ENCODE measurements around the gene FMO5.
"Not testable (repeated sequence)": the region's sequence is repeated elsewhere in the genome, so short reads cannot be mapped to it uniquely, and the experiment has no call there.

FMO5 gene

DNA sequence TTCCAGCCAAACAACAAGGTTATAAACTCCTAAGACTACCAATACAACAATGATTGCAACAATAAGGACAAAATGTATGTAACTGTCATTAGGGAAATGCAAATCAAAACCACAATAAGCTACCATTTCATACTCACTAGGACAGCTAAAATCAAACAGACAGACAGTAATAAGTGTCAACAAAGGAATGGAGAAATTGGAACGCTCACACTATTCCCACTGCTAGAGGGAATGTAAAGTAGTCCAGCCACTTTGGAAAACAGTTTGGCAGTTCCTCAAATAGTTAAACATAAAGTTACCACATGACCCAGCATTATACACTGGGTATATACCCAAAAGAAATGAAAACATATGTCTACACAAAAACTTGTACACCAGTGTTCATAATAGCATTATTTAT is 62.1 kb downstream of the FMO5 start:
- peaks cover 32% of the 10 kb centered on the region for H3K36me3 ChIP-seq
- no peak for DNase-seq

GRCh38 chr1:147162093-147162492 is 63.0 kb downstream of the FMO5 start:
- no peak overlapping the region for H3K4me3 ChIP-seq (ENCODE audit: low read depth, low read length)
- TF ChIP-seq, protein P1, sequence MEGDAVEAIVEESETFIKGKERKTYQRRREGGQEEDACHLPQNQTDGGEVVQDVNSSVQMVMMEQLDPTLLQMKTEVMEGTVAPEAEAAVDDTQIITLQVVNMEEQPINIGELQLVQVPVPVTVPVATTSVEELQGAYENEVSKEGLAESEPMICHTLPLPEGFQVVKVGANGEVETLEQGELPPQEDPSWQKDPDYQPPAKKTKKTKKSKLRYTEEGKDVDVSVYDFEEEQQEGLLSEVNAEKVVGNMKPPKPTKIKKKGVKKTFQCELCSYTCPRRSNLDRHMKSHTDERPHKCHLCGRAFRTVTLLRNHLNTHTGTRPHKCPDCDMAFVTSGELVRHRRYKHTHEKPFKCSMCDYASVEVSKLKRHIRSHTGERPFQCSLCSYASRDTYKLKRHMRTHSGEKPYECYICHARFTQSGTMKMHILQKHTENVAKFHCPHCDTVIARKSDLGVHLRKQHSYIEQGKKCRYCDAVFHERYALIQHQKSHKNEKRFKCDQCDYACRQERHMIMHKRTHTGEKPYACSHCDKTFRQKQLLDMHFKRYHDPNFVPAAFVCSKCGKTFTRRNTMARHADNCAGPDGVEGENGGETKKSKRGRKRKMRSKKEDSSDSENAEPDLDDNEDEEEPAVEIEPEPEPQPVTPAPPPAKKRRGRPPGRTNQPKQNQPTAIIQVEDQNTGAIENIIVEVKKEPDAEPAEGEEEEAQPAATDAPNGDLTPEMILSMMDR (IDR thresholded peaks at IDR 0.05; ENCODE audit: low read depth, low read length): no peak
- H3K27me3 ChIP-seq: no peaks in the 10 kb centered on the region
- no peaks in the 10 kb centered on the region for H3K4me1 ChIP-seq
- DNase-seq: no peak
- peaks cover 38% of the 10 kb centered on the region for H3K36me3 ChIP-seq
- no peaks in the 10 kb centered on the region for H3K9me3 ChIP-seq

More for the DNA sequence above, 62.1 kb downstream of the FMO5 start:
- TF ChIP-seq, protein P1 (IDR thresholded peaks at IDR 0.05; ENCODE audit: low read depth, low read length): no peak
- Histone ChIP-seq H3K27me3 (no peaks in the 10 kb centered on the region), H3K9me3 (no peaks in the 10 kb centered on the region), H3K4me1 (no peaks in the 10 kb centered on the region), H3K4me3 (ENCODE audit: low read depth, low read length) (no peak overlapping the region)

GRCh38 chr1:147157116-147157515 is 68.0 kb downstream of the FMO5 start:
- not testable (repeated sequence) for H3K9me3 ChIP-seq

DNA sequence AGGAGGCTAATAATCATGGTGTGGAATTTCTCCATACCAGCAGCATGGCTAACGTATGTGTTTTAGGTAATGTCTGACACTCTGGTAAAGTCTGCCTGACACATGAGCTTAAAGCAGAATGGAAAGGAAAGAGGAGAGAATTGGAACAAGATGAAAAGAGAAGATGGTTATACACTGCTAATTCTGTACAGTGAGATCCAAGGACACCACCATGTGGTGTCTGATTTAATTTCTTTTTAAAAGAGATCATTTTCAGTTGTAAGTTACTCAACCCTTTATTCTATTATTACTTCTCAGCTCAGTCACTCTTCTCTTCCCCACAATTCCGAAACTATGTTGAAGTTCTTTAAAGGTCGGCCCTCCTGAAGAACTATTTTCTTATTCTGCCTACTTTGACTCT is 68.5 kb downstream of the FMO5 start:
- TF ChIP-seq, protein P1 (IDR thresholded peaks at IDR 0.05; ENCODE audit: low read depth, low read length): no peak
- Histone ChIP-seq H3K36me3 (peaks cover 26% of the 10 kb centered on the region), H3K9me3 (no peaks in the 10 kb centered on the region), H3K4me3 (ENCODE audit: low read depth, low read length) (no peak overlapping the region), H3K4me1 (no peaks in the 10 kb centered on the region), H3K27me3 (no peaks in the 10 kb centered on the region)
- DNase-seq: no peak

More at GRCh38 chr1:147157116-147157515, 68.0 kb downstream of the FMO5 start:
- not testable (repeated sequence) for H3K27me3 ChIP-seq; H3K4me3 ChIP-seq (ENCODE audit: low read depth, low read length); DNase-seq; H3K4me1 ChIP-seq
- peaks cover 26% of the 10 kb centered on the region for H3K36me3 ChIP-seq

GRCh38 chr1:147152772-147153171 is 72.4 kb downstream of the FMO5 start:
- peaks cover 5% of the 10 kb centered on the region; the same call in 1 of the 2 replicates for H3K27me3 ChIP-seq
- no peaks in the 10 kb centered on the region for H3K4me1 ChIP-seq
- TF ChIP-seq, protein P1 (IDR thresholded peaks at IDR 0.05; ENCODE audit: low read depth, low read length): no peak
- peaks cover 5% of the 10 kb centered on the region; the same call in 1 of the 2 replicates for H3K36me3 ChIP-seq
- H3K9me3 ChIP-seq: no peaks in the 10 kb centered on the region
- DNase-seq: no peak
- no peak overlapping the region for H3K4me3 ChIP-seq (ENCODE audit: low read depth, low read length)

- no peak for DNase-seq
- no peaks in the 10 kb centered on the region for H3K4me1 ChIP-seq
These were observed 73.9 kb downstream of the FMO5 start for GRCh38 chr1:147151244-147151643.

More at GRCh38 chr1:147151244-147151643, 73.9 kb downstream of the FMO5 start:
- Histone ChIP-seq H3K9me3 (no peaks in the 10 kb centered on the region), H3K36me3 (no peaks in the 10 kb centered on the region), H3K4me3 (ENCODE audit: low read depth, low read length) (no peak overlapping the region), H3K27me3 (peaks cover 5% of the 10 kb centered on the region; the same call in 1 of the 2 replicates)
- TF ChIP-seq, protein P1 (IDR thresholded peaks at IDR 0.05; ENCODE audit: low read depth, low read length): no peak

Measured in BE2C (cell line).